Myometrial cell (primary cell): ENCODE measurements around the gene MATR3. TPM values are rescaled to one million over a fixed set of nuclear protein-coding genes. Genes with fewer than 3 reads are reported as not detected.

Experiments used
- total RNA-seq: library from RNA; depleted of rRNA; stranded (reverse); fragments of >200 nt; gene quantifications from 2 replicates; pipeline ENCODE4 v1.2.3, GENCODE V29; 2015

Gene MATR3
- 187 and 199 TPM in 2 replicates for total RNA-seq

DNA sequence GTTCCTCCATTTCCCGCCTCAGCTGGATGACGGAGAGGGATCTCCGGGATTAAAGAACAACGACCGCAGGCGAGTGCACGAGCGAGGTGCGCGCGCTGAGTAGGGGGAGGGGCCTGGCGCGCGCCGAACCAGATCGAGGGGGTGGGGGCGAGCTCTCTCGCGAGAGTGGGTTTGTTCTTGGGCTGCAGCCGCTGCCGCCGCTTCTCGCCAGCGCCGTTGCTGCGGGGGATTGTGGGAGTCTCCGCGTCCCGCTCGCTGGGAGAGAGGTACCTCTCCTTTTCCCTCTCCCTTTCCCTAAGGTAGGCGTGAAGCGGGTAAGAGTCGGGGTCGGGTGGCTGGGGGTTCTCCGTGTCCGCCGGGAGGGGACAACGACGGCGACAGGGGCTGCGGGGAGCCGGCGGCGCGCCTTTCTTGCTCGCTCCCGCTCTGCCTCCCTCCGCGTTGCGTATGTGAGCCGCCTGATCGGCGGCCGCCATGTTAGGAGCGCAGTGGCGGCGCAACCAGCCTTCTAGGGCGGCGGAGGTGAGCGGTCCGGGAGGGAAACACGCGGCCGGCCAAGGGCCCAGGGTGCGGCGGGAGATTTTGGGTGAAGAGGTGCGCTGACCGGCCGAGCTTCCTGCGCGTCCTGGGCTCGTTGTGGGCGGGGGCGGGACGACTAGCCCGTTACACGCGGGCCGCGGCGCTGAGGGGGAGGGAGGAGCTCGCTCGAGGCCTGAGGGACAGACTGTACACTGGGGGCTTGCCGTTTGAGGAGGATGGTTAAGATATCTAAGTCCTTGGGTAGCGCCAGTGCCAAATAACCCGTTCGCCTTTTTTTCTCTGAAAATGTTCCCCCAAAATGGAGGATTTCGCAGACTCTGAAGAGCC is at the start of gene MATR3:
TSS of gene MATR3 (plus strand) at position 234 of the 867 bp plus-strand sequence. CDS start 13,676 bp downstream, outside the sequence.

GRCh38 chr5:139341689-139342422 is 48.3 kb downstream of the MATR3 start, which contains the start of gene PAIP2:
Gene PAIP2, plus strand, starts transcription at chr5:139341854. Its CDS starts 21,931 bp downstream, at chr5:139363785.

Other genes with a start within 250 kb of the MATR3 start
- gene SIL1, start 95.4 kb upstream of the MATR3 start, total RNA-seq, result 71.2 and 72.1 TPM in 2 replicates
- gene PAIP2, start 48.1 kb downstream of the MATR3 start, total RNA-seq, result 48.4 and 72.7 TPM in 2 replicates
- gene SLC23A1, start 89.6 kb downstream of the MATR3 start, total RNA-seq, result not detected in 2 replicates
- gene MZB1, start 96.2 kb downstream of the MATR3 start, total RNA-seq, result 0.29 TPM in 1 of 2 replicates, not detected in the other
- 2.3 and 2.8 TPM in 2 replicates for gene PROB1, start 101.4 kb downstream of the MATR3 start, total RNA-seq
- 0.29 and 4.3 TPM in 2 replicates for gene SPATA24, start 110.3 kb downstream of the MATR3 start, total RNA-seq
- 3.5 and 11.7 TPM in 2 replicates for gene DNAJC18, start 145.8 kb downstream of the MATR3 start, total RNA-seq
- gene ECSCR, start 169.0 kb downstream of the MATR3 start, total RNA-seq, result not detected in 2 replicates
- gene SMIM33, start 177.3 kb downstream of the MATR3 start, total RNA-seq, result not detected in 2 replicates
- 43.0 and 48.2 TPM in 2 replicates for gene STING1, start 189.0 kb downstream of the MATR3 start, total RNA-seq